WERI-Rb-1 (cell line): ENCODE measurements around the gene DELE1.

Experiments
- DNase-seq: peaks from one replicate; pipeline ENCODE4 v3.0.0-alpha.2; 2020
- H3K27ac ChIP-seq: fragments of 250-450 bp; sonication (Bioruptor Pico); 2 replicates; pipeline ENCODE4 v1.5.1; 2020; ENCODE audit warnings: mild to moderate bottlenecking, moderate library complexity
- H3K27me3 ChIP-seq: fragments of 250-450 bp; sonication (Bioruptor Pico); 2 replicates; pipeline ENCODE4 v1.5.1; 2021; ENCODE audit warnings: mild to moderate bottlenecking, low read depth, moderate library complexity; ENCODE audit not compliant: insufficient read depth, severe bottlenecking
- H3K36me3 ChIP-seq: fragments of 250-450 bp; sonication (Bioruptor Pico); 2 replicates; pipeline ENCODE4 v1.5.1; 2020; ENCODE audit warnings: mild to moderate bottlenecking, moderate library complexity
- H3K4me3 ChIP-seq: 2 replicates; pipeline ENCODE4 v1.5.1; 2011; ENCODE audit warnings: low read depth, mild to moderate bottlenecking, control low read depth, low read length
- H3K9me3 ChIP-seq: fragments of 250-450 bp; sonication (Bioruptor Pico); 2 replicates; pipeline ENCODE4 v1.5.1; 2021; ENCODE audit warnings: mild to moderate bottlenecking, moderate library complexity; ENCODE audit not compliant: severe bottlenecking
- CTCF ChIP-seq: IDR thresholded peaks from 2 replicates; pipeline ENCODE4 v1.5.1; 2011; ENCODE audit warnings: low read depth, mild to moderate bottlenecking, control low read depth, inconsistent platforms, low read length

The DELE1 gene

DNA sequence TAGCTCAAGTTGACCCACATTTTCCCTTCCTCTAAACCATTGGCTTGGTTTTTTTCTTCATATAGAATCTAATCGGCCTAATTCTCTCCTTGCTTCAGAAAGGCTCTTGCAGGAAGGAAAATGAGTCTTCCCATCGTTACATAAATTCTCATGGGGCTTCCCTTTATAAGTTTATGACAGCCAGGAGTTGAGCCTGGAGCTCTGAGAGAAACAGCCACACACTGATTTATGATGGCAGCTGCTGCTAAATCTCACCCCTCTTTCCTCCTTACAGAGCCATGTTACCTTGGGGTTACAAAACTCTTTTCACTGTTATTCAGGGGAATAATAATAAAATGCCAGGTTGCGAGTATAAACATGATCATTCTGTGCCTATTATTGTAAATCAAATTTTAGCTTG lies 40.0 kb downstream of the DELE1 start:
- Histone ChIP-seq H3K36me3 (no peaks in the 10 kb centered on the region), H3K4me3 (no peak overlapping the region), H3K9me3 (no peaks in the 10 kb centered on the region), H3K27me3 (no peaks in the 10 kb centered on the region), H3K27ac (no peak overlapping the region)
- no peak for DNase-seq
- no peak for TF ChIP-seq CTCF

DNA sequence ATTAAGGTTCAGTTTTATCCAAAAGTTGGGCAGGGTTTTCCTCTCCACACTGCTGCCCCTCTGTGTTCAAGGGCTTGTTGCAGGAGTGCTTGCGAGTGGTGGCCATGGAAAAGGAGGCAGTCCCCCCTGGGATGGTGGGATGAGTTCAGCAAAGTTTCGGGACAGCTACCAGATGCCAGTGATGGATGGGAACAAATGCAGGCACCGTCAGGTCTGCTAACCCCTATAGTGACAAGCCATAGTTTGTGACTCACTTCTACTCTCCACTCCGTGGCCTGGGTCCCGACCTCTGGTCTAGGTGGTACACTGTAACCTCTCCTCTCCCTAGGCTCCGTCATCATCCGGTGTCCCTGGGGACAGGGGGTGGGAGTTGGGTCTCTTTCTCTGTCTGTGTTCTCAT lies 41.4 kb downstream of the DELE1 start:
- no peak for DNase-seq
- Histone ChIP-seq H3K36me3 (no peaks in the 10 kb centered on the region), H3K4me3 (no peak overlapping the region), H3K27ac (no peak overlapping the region), H3K9me3 (no peaks in the 10 kb centered on the region), H3K27me3 (no peaks in the 10 kb centered on the region)
- TF ChIP-seq CTCF, result no peak

GRCh38 chr5:141966275-141966962 lies 42.7 kb downstream of the DELE1 start:
- no peak for DNase-seq
- Histone ChIP-seq H3K27ac (no peak overlapping the region), H3K9me3 (no peaks in the 10 kb centered on the region), H3K36me3 (0 out of 2 replicates have a peak, but pooled peaks cover 2% of the 10 kb centered on the region), H3K27me3 (no peaks in the 10 kb centered on the region), H3K4me3 (no peak overlapping the region)
- TF ChIP-seq CTCF, result no peak

DNA sequence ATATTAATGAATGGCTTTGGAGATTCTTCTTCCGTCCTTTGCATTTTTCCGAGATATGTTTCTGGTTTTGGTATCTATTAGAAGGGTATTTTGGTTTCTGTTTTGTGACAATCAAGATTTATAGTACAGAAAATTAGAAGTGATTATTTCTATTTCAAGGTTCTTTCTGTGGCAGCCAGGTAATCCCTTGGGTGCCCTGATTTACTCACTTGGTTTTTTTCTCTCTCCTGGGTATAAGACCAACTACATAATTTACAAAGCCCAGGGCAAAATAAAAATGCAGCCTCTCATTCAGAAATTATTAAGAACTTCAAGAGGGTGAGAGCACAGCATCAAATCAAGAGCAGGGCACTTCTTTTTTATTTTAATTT lies 43.3 kb downstream of the DELE1 start:
- H3K27me3 ChIP-seq, result no peaks in the 10 kb centered on the region
- H3K27ac ChIP-seq, result no peak overlapping the region
- TF ChIP-seq CTCF, result no peak
- H3K36me3 ChIP-seq, result peaks cover 2% of the 10 kb centered on the region; the same call in 1 of the 2 replicates
- no peak for DNase-seq
- H3K4me3 ChIP-seq, result no peak overlapping the region
- H3K9me3 ChIP-seq, result no peaks in the 10 kb centered on the region

GRCh38 chr5:141968914-141969608 lies 45.4 kb downstream of the DELE1 start, which contains the start of gene RNF14:
RNF14 (plus strand) TSS chr5:141969105; CDS start chr5:141973589, 4,484 bp downstream.
- peaks cover 11% of the 10 kb centered on the region for H3K36me3 ChIP-seq
- no peaks in the 10 kb centered on the region for H3K27me3 ChIP-seq
- no peaks in the 10 kb centered on the region for H3K9me3 ChIP-seq
- peak; percentile 93 for DNase-seq
- H3K27ac ChIP-seq, result peak within 1 kb of the TSS; percentile 78
- TF ChIP-seq CTCF, result peak; percentile 95
- peak within 1 kb of the TSS; percentile 90 for H3K4me3 ChIP-seq
